ENCODE results near the gene RNU2-1.
A peak's percentile ranks its signal among the peaks of the same experiment; 100 is the strongest.
"Not testable (repeated sequence)": the region's sequence is repeated elsewhere in the genome, so short reads cannot be mapped to it uniquely, and the experiment has no call there.

Gene RNU2-1

GRCh38 chr17:43216369-43216761, 17.4 kb downstream of the RNU2-1 start:
- DNase-seq (ENCODE audit: low spot score): no peak

GRCh38 chr17:43215341-43215740, 18.4 kb downstream of the RNU2-1 start:
- no peak for DNase-seq (ENCODE audit: low spot score)

DNA sequence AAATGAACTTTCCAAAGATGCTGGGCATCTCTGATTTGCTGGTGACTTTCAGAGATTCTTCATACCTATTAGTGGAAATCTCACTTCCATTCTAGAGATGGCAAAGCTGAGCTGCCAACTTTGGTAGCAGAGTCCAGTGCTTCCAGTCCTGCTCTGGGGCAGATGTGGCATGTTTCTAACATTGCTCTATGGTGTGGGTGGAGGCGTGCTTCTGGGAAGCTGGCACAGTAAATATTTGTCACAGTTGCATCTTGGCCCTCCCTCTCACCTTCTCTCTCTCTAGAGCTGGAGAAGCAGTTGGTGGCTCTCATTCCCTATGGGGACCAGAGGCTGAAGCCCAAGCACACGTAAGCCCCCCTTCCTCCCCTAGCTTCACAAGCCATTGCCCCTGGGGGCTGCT, 20.2 kb downstream of the RNU2-1 start:
- no peak for DNase-seq (ENCODE audit: low spot score)

DNA sequence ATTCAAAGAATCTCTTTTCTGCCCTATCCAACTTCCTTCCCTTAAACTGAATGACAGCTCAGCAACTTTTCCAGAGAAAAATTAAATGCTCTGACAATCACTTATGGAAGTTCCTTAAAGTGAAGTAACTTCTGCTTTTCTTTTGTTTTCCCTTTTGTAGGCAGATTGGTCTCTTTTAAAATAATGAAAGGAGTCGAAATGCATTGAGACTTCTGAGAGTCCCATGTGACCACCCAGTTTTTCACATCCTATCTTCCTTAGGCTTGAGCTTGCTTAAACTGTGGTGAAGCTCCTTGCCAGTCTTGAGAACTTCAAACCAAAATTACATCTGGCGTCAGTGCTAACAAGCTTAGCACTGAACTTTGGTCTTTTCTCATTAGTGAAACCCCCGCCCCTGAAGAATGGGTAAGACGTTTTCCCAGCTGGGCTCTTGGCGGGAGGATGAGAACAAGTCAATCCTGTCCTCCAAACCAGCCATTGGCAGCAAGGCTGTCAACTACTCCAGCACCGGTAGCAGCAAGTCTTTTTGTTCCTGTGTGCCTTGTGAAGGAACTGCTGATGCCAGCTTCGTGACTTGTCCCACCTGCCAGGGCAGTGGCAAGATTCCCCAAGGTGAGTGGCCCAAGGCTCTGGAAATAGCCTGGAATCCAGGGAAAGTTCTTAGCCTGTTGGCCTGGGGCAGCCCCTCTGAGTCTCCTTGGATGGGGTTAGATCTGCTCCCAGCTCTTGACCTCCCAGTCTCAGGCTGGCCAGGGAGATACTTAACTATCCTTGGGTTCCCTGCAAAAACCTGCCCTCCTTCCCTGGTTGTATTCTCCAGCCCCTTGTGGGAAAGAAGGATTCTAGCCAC, 20.9 kb downstream of the RNU2-1 start:
- no peak for DNase-seq (ENCODE audit: low spot score)

DNA sequence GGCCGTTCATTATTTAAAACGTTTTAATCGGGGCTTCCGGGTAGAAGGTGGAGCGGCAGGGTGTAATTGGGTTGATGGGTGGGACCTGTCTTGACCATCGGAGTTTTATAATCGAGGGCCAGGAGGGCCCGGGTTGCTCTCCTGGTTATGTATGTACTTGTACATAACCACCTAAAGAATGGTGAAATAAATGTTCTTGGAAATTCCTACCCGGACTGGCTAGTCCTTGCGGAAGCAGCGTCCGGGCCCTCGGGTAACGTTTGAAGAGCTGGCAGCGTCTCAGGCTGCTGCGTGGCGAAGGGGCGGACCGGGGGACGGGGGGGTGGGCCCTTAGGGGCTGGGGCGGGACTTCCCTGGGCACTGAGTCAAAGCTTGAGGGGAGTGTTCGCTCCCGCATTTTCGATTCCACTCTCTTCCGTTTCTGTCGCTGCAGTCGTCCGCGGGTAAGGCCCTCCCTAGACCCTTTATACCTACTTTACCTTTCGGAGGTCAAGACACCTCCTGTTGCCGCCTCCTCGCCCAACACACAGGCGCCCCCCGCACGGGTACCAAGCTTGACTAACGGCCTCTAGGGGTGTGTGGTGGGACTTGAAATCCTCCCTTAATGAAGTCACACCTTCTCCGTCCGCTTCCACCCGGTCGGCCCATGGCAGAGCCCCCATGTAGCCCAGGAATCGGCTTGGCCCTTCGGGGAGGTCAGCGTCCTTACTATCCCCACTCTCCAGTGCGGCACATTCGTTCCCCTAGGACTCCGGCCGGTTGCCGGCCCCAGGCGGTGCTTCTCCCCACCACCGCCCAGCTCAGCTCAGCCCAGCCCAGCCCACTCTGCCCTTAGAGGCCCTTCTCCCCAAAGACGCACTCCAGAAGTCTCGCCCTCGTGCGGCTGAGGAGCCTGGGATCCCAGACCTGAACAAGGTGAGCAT, 22.0 kb downstream of the RNU2-1 start, which contains the start of gene TMEM106A:
Gene TMEM106A (plus strand): TSS at position 396 of the 923 bp plus-strand sequence. CDS start 1,167 bp downstream, outside the sequence.
- peak; percentile 50 for DNase-seq (ENCODE audit: low spot score)

GRCh38 chr17:43211123-43211479, 22.7 kb downstream of the RNU2-1 start:
- DNase-seq (ENCODE audit: low spot score): no peak

DNA sequence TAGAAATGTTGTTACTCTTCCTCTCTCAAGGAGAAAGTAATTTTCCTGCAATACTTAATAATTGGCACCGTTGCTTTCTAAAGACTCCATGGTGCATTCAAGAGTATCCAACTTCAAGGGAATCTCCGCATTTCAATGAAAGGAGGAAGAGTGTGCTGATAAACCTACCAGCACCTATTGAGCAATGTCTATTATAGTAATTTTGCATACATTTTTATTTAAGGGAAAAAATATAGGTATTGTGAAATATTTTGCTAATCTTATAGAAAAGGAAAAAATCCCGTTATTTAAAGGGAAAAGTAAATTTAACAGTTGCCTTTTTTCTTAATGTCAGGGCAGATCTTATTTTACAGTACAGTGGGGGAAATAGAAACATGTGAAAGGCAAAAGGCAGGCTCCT, 23.2 kb downstream of the RNU2-1 start:
- no peak for DNase-seq (ENCODE audit: low spot score)

DNA sequence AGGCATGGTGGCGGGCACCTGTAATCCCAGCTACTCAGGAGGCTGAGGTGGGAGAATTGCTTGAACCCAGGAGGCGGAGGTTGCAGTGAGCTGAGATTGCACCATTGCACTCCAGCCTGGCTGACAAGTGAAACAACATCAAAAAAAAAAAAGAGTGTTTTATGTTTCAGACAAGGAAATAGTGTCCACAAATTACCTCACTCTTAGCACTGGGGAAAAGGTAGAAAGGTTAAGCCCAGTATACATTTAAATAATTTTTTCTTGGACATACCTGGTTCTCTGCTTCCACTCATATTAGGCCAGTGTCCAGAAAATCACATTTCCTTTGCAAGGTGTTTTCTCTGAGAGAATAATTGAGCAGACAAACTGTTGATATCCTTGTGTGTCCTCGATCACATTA, 30.8 kb downstream of the RNU2-1 start:
- DNase-seq (ENCODE audit: low spot score): not testable (repeated sequence)

- no peak for DNase-seq (ENCODE audit: low spot score)
Observed at GRCh38 chr17:43200127-43200526, 33.6 kb downstream of the RNU2-1 start.

GRCh38 chr17:43199633-43200032, 34.1 kb downstream of the RNU2-1 start:
- no peak for DNase-seq (ENCODE audit: low spot score)

DNA sequence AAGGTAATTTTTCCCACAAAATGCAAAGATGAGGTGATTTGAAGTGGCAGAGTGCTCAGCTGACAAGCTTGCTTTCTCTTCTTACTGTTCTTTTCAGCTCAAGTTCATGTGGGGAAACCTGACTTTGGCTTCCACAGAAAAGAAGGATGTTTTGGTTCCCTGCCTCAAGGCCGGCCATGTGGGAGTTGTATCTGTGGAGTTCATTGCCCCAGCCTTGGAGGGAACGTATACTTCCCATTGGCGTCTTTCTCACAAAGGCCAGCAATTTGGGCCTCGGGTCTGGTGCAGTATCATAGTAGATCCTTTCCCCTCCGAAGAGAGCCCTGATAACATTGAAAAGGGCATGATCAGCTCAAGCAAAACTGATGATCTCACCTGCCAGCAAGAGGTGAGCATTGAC, 40.5 kb downstream of the RNU2-1 start:
- DNase-seq (ENCODE audit: low spot score): no peak

GRCh38 chr17:43186656-43187055, 47.1 kb downstream of the RNU2-1 start:
- DNase-seq (ENCODE audit: low spot score): not testable (repeated sequence)

DNA sequence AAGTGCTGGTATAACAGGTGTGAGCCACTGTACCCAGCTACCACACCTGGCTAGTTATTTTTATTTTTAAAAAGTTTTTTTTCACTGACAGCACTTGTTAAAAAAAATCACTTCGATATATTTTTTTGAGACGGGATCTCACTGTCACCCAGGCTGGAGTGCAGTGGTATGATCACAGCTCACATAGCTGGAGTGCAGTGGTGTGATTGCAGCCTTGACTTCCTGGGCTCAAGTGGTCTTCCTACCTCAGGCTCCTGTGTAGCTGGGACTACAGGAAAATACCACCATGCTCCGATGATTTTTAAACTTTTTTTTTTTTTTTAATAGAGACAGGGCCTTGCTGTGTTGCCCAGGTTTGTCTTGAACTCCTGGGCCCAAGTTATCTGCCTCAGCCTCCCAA, 49.9 kb downstream of the RNU2-1 start:
- no peak for DNase-seq (ENCODE audit: low spot score)
